HL-60/S4 treated with phorbol 12-myristate 13-acetate at 8.2 ng/mL for 4 days and 3 days (cell line): ENCODE results near the gene HSF4.

Experiments
- in situ Hi-C: fragments of 300-500 bp; cut with MboI; formaldehyde crosslinking; loops from 2 replicates; pipeline ENCODE4 v1.15.0; 2022; ENCODE audit warnings: low sequenced_read_pairs

The HSF4 gene

GRCh38 chr16:67199808-67200198 lies 35.3 kb downstream of the HSF4 start:
- in situ Hi-C loops = no loop called here

DNA sequence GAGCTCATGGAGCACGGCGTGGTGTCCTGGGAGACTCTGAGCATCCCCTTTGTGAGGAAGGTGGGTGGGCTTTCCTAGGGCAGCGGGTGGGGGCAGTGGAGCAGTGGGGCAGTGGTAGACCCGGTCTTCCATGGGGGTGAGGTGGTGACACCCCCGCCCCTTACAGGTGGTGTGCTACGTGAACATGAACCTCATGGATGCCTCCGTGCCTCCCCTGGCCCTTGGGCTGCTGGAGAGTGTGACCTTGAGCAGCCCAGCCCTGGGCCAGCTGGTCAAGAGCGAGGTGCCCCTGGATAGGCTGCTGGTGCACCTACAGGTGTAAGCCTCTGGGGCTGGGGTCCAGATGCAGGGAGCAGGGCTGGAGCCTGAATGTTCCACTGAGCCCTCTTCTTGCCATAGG lies 35.9 kb downstream of the HSF4 start:
- in situ Hi-C loops = no loop called here

DNA sequence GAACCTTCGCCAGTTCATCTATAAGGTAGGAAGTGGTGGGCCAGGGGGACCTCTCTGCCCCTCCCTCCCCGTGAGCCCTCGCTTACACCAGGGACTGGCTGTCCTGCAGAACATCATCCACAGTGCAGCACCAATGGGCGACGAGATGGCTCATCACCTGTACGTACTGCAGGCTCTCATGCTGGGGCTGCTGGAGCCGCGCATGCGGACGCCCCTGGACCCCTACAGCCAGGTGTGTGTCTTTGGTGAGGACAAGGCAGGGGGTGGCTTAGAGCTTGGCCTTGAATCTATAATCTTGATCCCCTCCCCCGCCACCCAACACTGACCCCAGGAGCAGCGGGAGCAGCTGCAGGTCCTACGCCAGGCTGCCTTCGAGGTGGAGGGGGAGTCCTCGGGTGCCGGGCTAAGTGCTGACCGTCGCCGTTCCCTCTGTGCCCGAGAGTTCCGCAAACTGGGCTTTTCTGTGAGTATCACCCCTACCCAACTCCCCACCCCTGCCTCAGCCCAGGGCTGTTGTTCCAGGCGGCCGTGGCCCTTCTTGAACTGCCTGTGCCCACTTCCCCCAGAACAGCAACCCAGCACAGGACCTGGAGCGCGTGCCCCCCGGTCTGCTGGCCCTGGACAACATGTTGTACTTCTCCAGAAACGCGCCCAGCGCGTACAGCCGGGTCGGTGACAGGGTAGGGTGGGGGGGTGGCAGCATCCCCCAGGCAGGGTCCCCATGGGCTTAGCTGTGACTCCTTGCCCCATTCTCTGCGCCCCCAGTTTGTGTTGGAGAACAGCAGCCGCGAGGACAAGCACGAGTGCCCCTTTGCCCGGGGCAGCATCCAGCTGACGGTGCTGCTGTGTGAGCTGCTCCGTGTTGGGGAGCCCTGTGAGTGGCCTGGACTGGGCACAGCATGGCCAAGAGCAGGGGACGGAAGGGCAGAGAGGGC lies 37.1 kb downstream of the HSF4 start:
- in situ Hi-C loops = no loop called here

DNA sequence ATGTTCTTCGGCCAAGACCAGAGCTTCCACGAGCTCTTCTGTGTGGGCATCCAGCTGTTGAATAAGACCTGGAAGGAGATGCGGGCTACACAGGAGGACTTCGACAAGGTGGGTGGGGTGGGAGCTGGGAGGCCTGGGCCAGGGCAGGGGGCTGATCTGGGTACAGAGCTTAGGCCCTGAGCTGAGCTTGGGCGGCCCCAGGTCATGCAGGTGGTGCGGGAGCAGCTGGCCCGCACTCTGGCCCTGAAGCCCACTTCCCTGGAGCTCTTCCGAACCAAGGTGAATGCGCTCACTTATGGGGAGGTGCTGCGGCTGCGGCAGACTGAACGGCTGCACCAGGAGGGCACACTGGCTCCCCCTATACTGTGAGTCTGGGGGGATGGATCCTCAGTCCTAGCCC lies 37.9 kb downstream of the HSF4 start:
- in situ Hi-C loops = no loop called here

DNA sequence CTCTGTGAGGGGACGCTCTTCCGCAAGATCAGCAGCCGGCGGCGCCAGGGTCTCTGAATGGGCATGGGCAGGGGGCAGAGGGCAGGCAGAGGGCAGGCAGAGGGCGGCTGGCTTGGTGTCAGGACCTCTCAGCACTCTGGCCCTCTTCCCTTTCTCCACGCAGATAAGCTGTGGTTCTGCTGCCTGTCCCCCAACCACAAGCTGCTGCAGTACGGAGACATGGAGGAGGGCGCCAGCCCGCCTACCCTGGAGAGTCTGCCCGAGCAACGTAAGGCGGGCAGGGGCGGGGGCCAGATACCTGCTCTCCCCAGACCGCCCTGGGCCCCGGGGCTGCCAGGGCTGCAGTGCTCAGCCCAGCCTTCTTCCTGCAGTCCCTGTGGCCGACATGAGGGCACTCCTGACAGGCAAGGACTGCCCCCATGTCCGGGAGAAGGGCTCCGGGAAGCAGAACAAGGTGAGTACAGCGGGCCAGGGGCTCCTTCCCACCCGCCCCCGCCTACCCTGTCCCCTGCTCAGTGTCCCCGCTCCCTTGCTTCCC lies 38.5 kb downstream of the HSF4 start:
- in situ Hi-C loops = no loop called here

DNA sequence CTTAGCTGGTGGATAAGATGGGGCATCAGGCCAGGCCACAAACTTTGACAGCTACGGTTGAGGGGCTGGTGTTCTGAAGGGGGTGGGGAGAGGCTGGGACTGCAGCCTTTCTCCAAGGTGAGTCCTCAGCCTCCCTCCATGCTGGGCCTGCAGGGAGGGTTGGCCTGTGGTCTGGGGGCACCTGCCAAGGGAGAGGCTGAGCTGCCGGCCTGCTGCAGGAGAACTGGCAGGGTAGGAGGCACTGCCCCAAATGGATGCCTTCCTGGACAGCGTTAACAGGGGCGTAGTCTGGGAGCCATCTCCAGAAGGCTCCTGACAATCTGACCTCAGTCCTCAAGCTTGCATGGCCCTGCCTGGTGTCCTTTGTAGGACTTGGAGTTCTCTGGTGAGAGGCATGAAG lies 39.5 kb downstream of the HSF4 start:
- in situ Hi-C loops = no loop called here

- in situ Hi-C loops = no loop called here
These were observed 41.7 kb downstream of the HSF4 start for GRCh38 chr16:67206129-67206837.

DNA sequence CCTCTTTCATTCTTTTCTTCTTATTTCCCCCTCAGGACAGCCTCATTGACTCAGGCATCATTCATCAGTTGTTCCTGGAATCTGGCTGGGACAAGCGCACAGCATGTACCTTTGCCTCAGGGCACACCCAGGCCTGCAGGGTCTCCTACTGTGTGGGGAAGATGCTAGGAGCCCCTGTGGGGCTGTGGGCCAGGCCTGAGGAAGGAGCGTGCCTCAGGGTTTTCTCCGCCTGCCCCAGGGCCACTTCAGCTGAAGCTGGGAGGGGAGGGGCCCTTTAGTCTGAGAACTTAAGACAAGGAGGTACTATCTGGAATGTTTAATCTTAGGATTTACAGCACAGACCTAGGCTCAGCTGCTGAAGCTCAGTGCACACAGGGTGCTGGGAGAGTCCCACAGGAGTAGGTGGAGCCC lies 42.3 kb downstream of the HSF4 start:
- in situ Hi-C loops = no loop called here

DNA sequence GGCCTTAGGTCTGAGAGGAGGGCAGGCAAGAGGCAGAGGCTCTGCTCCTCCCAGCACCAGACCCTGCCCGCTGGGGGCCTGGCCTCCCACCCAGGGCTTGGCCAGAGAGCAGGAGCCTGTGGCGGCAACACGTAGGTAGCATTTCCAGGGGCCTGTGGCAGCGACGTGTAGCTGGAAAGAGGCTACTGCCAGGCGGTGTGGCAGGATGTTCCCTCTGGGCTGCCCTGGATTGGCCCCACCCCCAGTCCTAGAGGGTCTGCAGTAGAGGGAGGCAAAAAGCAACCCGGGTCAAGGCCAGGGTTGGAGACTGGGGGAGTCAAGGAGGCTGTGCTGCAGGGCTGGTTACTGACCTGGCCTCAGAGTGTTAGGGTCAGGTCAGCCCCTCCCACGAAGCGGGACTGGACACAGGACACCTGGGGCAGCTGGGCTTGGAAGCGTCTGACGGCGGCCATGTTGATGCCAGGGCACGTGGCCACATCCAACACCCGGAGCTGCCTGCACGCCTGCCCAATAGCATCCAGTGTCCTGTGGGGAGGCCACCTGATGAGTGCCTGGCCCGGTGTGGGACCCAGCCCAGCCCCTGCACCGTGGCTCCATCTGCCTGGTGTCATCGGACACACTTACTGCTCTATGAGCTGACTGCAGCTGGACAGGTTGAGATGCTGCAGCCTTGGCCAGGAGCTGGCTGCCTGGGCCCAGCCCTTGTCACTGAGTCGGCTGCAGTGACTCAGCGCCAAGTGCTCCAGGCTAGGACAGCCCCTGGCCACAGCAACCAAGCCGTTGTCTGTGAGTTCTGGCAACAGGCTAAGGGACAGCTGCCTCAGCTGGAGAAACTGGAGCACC lies 42.9 kb downstream of the HSF4 start:
- in situ Hi-C loops = no loop called here

GRCh38 chr16:67208154-67208896 lies 43.8 kb downstream of the HSF4 start:
- in situ Hi-C loops = no loop called here

DNA sequence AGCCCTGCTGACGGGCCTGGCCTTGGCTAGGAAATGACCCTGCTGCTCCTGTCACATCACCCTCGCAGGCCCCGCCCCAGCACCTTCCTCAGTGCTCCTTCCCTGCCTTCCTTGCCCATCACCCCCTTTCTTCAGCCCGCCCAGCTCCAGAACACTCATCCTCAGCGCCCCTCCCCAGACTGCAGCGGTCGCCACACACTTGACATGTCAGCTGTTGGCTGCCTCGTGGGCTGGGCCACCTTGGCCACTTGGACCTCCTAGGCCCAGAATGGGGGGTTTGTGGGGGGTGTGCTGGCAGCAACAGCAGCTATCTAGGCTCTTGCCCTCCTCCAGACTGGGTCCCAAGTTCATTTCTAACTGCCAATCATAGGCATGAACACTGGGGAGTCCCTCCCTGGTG lies 45.0 kb downstream of the HSF4 start:
- in situ Hi-C loops = no loop called here

DNA sequence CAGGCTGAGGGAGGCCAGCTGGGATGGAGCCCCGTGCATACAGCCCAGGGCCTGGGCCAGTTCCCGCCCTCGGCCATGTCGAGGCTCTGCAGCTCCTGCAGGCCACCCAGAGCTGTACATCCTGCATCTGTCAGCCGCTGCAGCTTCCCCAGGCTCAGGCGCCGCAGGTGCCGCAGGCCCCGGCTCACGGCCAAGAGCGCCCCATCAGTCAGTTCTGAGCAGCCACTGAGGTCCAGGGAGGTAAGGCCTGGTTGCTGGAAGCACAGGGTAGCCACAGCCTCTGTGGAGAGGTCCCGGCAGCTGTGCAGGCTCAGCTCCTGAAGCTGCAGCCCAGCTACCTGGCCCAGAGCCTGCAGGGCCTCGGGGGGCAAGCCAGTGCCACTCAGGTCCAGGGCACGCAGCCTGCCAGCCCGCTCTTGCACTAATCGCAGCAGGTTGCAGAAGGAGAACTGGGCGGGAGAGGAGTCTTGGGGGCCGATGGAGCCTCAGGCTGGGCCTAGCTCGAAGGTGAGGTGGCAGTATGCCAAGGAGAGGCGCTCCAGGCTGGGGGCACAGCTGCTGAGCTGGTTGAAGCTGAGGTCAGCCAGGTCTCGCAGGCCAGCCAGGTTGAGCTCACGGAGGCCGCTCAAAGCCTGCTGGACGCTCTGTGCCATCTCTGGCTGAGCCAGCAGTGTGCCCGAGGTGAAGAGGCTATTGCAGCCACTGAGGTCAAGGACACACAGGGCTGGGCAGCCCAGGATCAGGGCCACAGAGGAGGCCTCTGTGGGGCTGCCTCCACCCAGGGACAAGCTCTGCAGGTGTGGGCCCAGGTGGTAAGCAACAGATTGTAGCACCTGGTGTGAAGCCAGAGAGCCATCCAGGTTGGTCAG lies 45.8 kb downstream of the HSF4 start:
- in situ Hi-C loops = no loop called here

DNA sequence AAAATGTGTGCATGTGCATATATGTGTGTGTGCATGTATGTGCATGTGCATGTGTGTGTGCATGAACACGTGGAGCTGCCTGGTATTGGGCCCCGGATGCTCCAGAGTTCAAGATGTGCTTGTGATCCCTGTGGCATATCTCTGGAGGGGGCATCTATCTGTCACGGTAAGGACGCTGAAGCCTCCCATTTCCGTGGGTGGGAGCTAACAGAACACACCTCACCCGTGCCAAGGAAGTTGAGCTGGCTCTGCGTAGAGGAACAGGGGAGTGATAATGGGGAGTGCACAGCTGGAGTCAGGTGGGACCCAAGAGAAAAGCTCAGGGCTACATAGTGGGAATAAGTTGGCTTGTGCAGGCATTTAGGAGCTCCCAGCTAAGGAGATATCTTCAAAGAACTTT lies 47.1 kb downstream of the HSF4 start:
- in situ Hi-C loops = no loop called here

DNA sequence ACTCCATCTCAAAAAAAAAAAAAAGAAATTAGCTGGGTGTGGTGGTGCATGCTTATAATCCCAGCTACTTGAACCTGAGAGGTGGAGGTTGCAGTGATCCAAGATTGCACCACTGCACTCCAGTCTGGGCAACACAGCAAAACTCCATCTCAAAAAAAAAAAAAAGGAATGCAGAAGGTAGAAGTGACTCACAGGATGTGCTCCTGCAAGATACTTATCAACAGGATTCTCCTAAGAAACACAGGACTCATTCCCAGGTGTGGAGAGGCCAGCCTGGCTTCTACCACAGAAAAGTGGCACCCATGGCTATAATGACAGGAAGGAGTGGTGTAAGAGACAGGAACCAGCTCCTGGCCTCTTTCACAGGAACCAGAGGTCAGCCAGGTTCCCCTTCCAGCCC lies 48.2 kb downstream of the HSF4 start:
- in situ Hi-C loops = no loop called here

- in situ Hi-C loops = no loop called here
These were observed 48.9 kb downstream of the HSF4 start for GRCh38 chr16:67213197-67214019.

- in situ Hi-C loops = no loop called here
These were observed 51.2 kb downstream of the HSF4 start for GRCh38 chr16:67215706-67216105.

- in situ Hi-C loops = no loop called here
These were observed 52.3 kb downstream of the HSF4 start for GRCh38 chr16:67216612-67217490.
